Activated CD4-positive, alpha-beta memory T cell treated with anti-CD3 and anti-CD28 coated beads, Interleukin-2, amount 10 ng/mL, durations not matched to agents 7 days and 5 days (primary cell): ENCODE data around the gene RIPOR2. TPM values are rescaled to one million over a fixed set of nuclear protein-coding genes. Genes with fewer than 3 reads are reported as not detected.
"Not testable (repeated sequence)": the region's sequence is repeated elsewhere in the genome, so short reads cannot be mapped to it uniquely, and the experiment has no call there.

Experiments
- CTCF ChIA-PET: fragments of 350-600 bp; sonication (Branson Sonifier 250); formaldehyde crosslinking; loops from one replicate; lab custom pipeline; 2021; ENCODE audit warnings: antibody characterized with exemption, inconsistent platforms; lab: Charles Lee
- POLR2A ChIA-PET: fragments of 350-600 bp; sonication (Branson Sonifier 250); formaldehyde crosslinking; loops from one replicate; lab custom pipeline; 2021; ENCODE audit warnings: antibody characterized with exemption; lab: Charles Lee
- DNase-seq: peaks from one replicate; pipeline ENCODE4 v3.0.0-alpha.2; 2020
- H3K27ac Mint-ChIP-seq: one replicate; pipeline ENCODE4 v1.8.0; 2021; ENCODE audit warnings: mild to moderate bottlenecking, mixed read lengths
- H3K27me3 Mint-ChIP-seq: one replicate; pipeline ENCODE4 v1.8.0; 2021; ENCODE audit warnings: mixed read lengths
- H3K36me3 Mint-ChIP-seq: one replicate; pipeline ENCODE4 v1.8.0; 2021; ENCODE audit warnings: low read depth, mixed read lengths
- H3K4me1 Mint-ChIP-seq: one replicate; pipeline ENCODE4 v1.8.0; 2021; ENCODE audit warnings: mixed read lengths
- H3K4me3 Mint-ChIP-seq: one replicate; pipeline ENCODE4 v1.8.0; 2021; ENCODE audit warnings: mild to moderate bottlenecking, mixed read lengths
- H3K9me3 Mint-ChIP-seq: one replicate; pipeline ENCODE4 v1.8.0; 2021; ENCODE audit warnings: mixed read lengths
- total RNA-seq, 2 experiments: library from RNA; stranded (reverse); gene quantifications; one replicate each; pipeline ENCODE4 v1.2.3, GENCODE V29; 2021

RIPOR2 gene
- total RNA-seq, 2 experiments from 2014 or later: 234 to 240 TPM

GRCh38 chr6:24778878-24779277 lies 156.9 kb downstream of the RIPOR2 start:
- H3K4me1 Mint-ChIP-seq: peaks cover 47% of the 10 kb centered on the region
- POLR2A ChIA-PET: interaction anchor here (1.2 to 1.9 kb wide), 7 partner anchors 9 to 239 kb away, joined by 3 to 7 read pairs (median 3); partner anchors contain the start of genes ACOT13 and TDP2
- peak overlapping the region; percentile 16 for H3K4me3 Mint-ChIP-seq
- H3K27me3 Mint-ChIP-seq: no peaks in the 10 kb centered on the region
- CTCF ChIA-PET: interaction anchor here (0.9 to 2.5 kb wide), 6 partner anchors 34 to 248 kb away, joined by 3 to 11 read pairs (median 3); partner anchors contain the start of gene C6orf62
- no peak for DNase-seq
- H3K27ac Mint-ChIP-seq: no peak overlapping the region
- H3K36me3 Mint-ChIP-seq: peaks cover 61% of the 10 kb centered on the region
- no peaks in the 10 kb centered on the region for H3K9me3 Mint-ChIP-seq

GRCh38 chr6:24778121-24778520 lies 157.6 kb downstream of the RIPOR2 start:
- Mint-ChIP-seq H3K36me3 (peaks cover 55% of the 10 kb centered on the region), H3K27ac (no peak overlapping the region), H3K27me3 (no peaks in the 10 kb centered on the region), H3K4me3 (peak overlapping the region; percentile 39), H3K4me1 (peaks cover 46% of the 10 kb centered on the region), H3K9me3 (no peaks in the 10 kb centered on the region)
- POLR2A ChIA-PET: interaction anchor here (1.2 to 1.9 kb wide), 3 partner anchors 9 to 112 kb away, joined by 3 to 7 read pairs (median 6); partner anchors contain the start of genes ACOT13 and TDP2
- CTCF ChIA-PET: interaction anchor here (1.2 to 2.5 kb wide), 3 partner anchors 196 to 249 kb away, joined by 3 to 11 read pairs (median 3); no protein-coding TSS in a partner anchor
- no peak for DNase-seq

GRCh38 chr6:24777227-24777626 lies 158.5 kb downstream of the RIPOR2 start:
- ChIA-PET CTCF (no interaction called here), POLR2A (interaction anchor here (2.3 to 2.8 kb wide), 2 partner anchors 11 to 13 kb away, joined by 8 to 15 read pairs; no protein-coding TSS in a partner anchor)
- Mint-ChIP-seq H3K4me1 (peaks cover 45% of the 10 kb centered on the region), H3K27me3 (no peaks in the 10 kb centered on the region), H3K9me3 (no peaks in the 10 kb centered on the region), H3K36me3 (peaks cover 48% of the 10 kb centered on the region), H3K27ac (no peak overlapping the region), H3K4me3 (peak overlapping the region; percentile 95)
- DNase-seq: no peak

- CTCF ChIA-PET: interaction anchor here (0.5 to 2.9 kb wide), 10 partner anchors 9 to 251 kb away, joined by 3 to 13 read pairs (median 4); no protein-coding TSS in a partner anchor
- POLR2A ChIA-PET: interaction anchor here (0.6 to 4.1 kb wide), 35 partner anchors 10 to 373 kb away, joined by 3 to 49 read pairs (median 5); partner anchors contain the start of genes ACOT13, C6orf62, KIAA0319 and MRS2
- Mint-ChIP-seq H3K36me3 (peaks cover 33% of the 10 kb centered on the region), H3K4me3 (peak overlapping the region; percentile 95), H3K9me3 (no peaks in the 10 kb centered on the region), H3K27ac (peak overlapping the region; percentile 98), H3K27me3 (no peaks in the 10 kb centered on the region), H3K4me1 (peaks cover 38% of the 10 kb centered on the region)
- peak; percentile 40 for DNase-seq
Observed at GRCh38 chr6:24775520-24776058, 160.2 kb downstream of the RIPOR2 start.

- peak; percentile 98 for DNase-seq
- H3K27ac Mint-ChIP-seq: peak within 1 kb of the TSS; percentile 98
- ChIA-PET POLR2A (interaction anchor here (0.6 to 4.1 kb wide), 35 partner anchors 10 to 372 kb away, joined by 3 to 49 read pairs (median 5); partner anchors contain the start of genes ACOT13, C6orf62, KIAA0319 and MRS2), CTCF (interaction anchor here (0.5 to 2.9 kb wide), 6 partner anchors 10 to 251 kb away, joined by 3 to 13 read pairs (median 6); no protein-coding TSS in a partner anchor)
- peak within 1 kb of the TSS; percentile 95 for H3K4me3 Mint-ChIP-seq
- no peaks in the 10 kb centered on the region for H3K9me3 Mint-ChIP-seq
- H3K27me3 Mint-ChIP-seq: no peaks in the 10 kb centered on the region
- peaks cover 32% of the 10 kb centered on the region for H3K4me1 Mint-ChIP-seq
- peaks cover 28% of the 10 kb centered on the region for H3K36me3 Mint-ChIP-seq
Observed at GRCh38 chr6:24774696-24775519, 160.9 kb downstream of the RIPOR2 start, which contains the start of gene GMNN. GMNN (plus strand) TSS chr6:24774937; CDS start chr6:24777247, 2,310 bp downstream.

- Mint-ChIP-seq H3K27me3 (no peaks in the 10 kb centered on the region), H3K4me1 (peaks cover 7% of the 10 kb centered on the region), H3K36me3 (no peaks in the 10 kb centered on the region), H3K27ac (no peak overlapping the region), H3K4me3 (no peak overlapping the region), H3K9me3 (no peaks in the 10 kb centered on the region)
- ChIA-PET POLR2A (interaction anchor here (0.7 kb wide), 1 partner anchor 10 kb away, joined by 3 read pairs; no protein-coding TSS in a partner anchor), CTCF (interaction anchor here (1.0 to 3.2 kb wide), 3 partner anchors 25 to 189 kb away, joined by 3 to 9 read pairs (median 9); no protein-coding TSS in a partner anchor)
- DNase-seq: no peak
Observed at GRCh38 chr6:24768361-24768760, 167.4 kb downstream of the RIPOR2 start.

GRCh38 chr6:24766680-24767462 lies 168.9 kb downstream of the RIPOR2 start:
- Mint-ChIP-seq H3K4me1 (peaks cover 9% of the 10 kb centered on the region), H3K27me3 (no peaks in the 10 kb centered on the region), H3K4me3 (no peak overlapping the region), H3K27ac (no peak overlapping the region), H3K9me3 (no peaks in the 10 kb centered on the region), H3K36me3 (no peaks in the 10 kb centered on the region)
- ChIA-PET CTCF (interaction anchor here (0.6 to 3.2 kb wide), 8 partner anchors 48 to 219 kb away, joined by 3 to 9 read pairs (median 3); partner anchors contain the start of gene C6orf62), POLR2A (interaction anchor here (0.7 kb wide), 1 partner anchor 186 kb away, joined by 4 read pairs; no protein-coding TSS in a partner anchor)
- DNase-seq: no peak

GRCh38 chr6:24765968-24766367 lies 169.8 kb downstream of the RIPOR2 start:
- POLR2A ChIA-PET, H3K36me3 Mint-ChIP-seq, H3K9me3 Mint-ChIP-seq, DNase-seq, H3K27ac Mint-ChIP-seq, H3K27me3 Mint-ChIP-seq, H3K4me3 Mint-ChIP-seq: not testable (repeated sequence)
- CTCF ChIA-PET: interaction anchor here (0.7 to 3.2 kb wide), 5 partner anchors 47 to 187 kb away, joined by 3 to 9 read pairs (median 9); partner anchors contain the start of gene C6orf62
- H3K4me1 Mint-ChIP-seq: peaks cover 13% of the 10 kb centered on the region

- H3K4me1 Mint-ChIP-seq: peaks cover 13% of the 10 kb centered on the region
- H3K27ac Mint-ChIP-seq, POLR2A ChIA-PET, H3K9me3 Mint-ChIP-seq, H3K27me3 Mint-ChIP-seq, H3K36me3 Mint-ChIP-seq, DNase-seq, H3K4me3 Mint-ChIP-seq: not testable (repeated sequence)
- CTCF ChIA-PET: interaction anchor here (0.8 to 2.3 kb wide), 3 partner anchors 55 to 185 kb away, joined by 3 to 9 read pairs (median 4); no protein-coding TSS in a partner anchor
Observed at GRCh38 chr6:24764833-24765828, 170.6 kb downstream of the RIPOR2 start.

GRCh38 chr6:24763578-24763977 lies 172.2 kb downstream of the RIPOR2 start:
- POLR2A ChIA-PET: no interaction called here
- CTCF ChIA-PET: no interaction called here
- Mint-ChIP-seq H3K27ac (no peak overlapping the region), H3K9me3 (no peaks in the 10 kb centered on the region), H3K4me3 (no peak overlapping the region), H3K36me3 (no peaks in the 10 kb centered on the region), H3K27me3 (no peaks in the 10 kb centered on the region), H3K4me1 (peaks cover 13% of the 10 kb centered on the region)
- no peak for DNase-seq

- ChIA-PET CTCF (no interaction called here), POLR2A (no interaction called here)
- Mint-ChIP-seq H3K9me3 (no peaks in the 10 kb centered on the region), H3K4me3 (no peak overlapping the region), H3K4me1 (peaks cover 11% of the 10 kb centered on the region), H3K36me3 (no peaks in the 10 kb centered on the region), H3K27ac (no peak overlapping the region), H3K27me3 (no peaks in the 10 kb centered on the region)
- DNase-seq: no peak
Observed at GRCh38 chr6:24761851-24762250, 173.9 kb downstream of the RIPOR2 start.
